K562 (cell line): ENCODE data around the gene PSMC3IP. TPM values are rescaled to one million over a fixed set of nuclear protein-coding genes. Genes with fewer than 3 reads are reported as not detected.

Source experiments
- C11orf30 ChIP-seq: fragments of 450-650 bp; IDR thresholded peaks from 2 replicates; pipeline ENCODE4 v1.6.1; 2016; ENCODE audit warnings: low read depth, mild to moderate bottlenecking
- CCAR2 ChIP-seq: fragments of 200-400 bp; formaldehyde crosslinking; IDR thresholded peaks from 2 replicates; pipeline ENCODE4 v1.6.1; 2017; ENCODE audit warnings: mild to moderate bottlenecking, low read depth, low read length
- CCNT2 ChIP-seq: IDR thresholded peaks from 2 replicates; pipeline ENCODE4 v1.6.1; 2011; ENCODE audit warnings: borderline replicate concordance, low read depth, mild to moderate bottlenecking, moderate library complexity, mixed read lengths, low read length; ENCODE audit not compliant: insufficient read length; ENCODE audit errors: extremely low read depth
- DMBX1 ChIP-seq: fragments of 250-450 bp; sonication (Bioruptor Pico); IDR thresholded peaks from 2 replicates; pipeline ENCODE4 v1.8.0; 2022; ENCODE audit warnings: inconsistent platforms, mild to moderate bottlenecking, moderate library complexity, borderline replicate concordance
- KDM2B ChIP-seq: fragments of 250-450 bp; sonication (Bioruptor Pico); IDR thresholded peaks from 2 replicates; pipeline ENCODE4 v1.8.0; 2021; ENCODE audit warnings: mild to moderate bottlenecking, moderate library complexity
- MTA1 ChIP-seq: fragments of 450-650 bp; IDR thresholded peaks from 2 replicates; pipeline ENCODE4 v1.6.1; 2017; ENCODE audit warnings: borderline replicate concordance
- NCOA1 ChIP-seq: fragments of 450-650 bp; IDR thresholded peaks from 2 replicates; pipeline ENCODE4 v1.6.1; 2016; ENCODE audit warnings: low read depth
- NR2C1 ChIP-seq, 2 experiments: fragments of 450-650 bp; IDR thresholded peaks; 2 replicates each; pipeline ENCODE4 v1.6.1; 2017; ENCODE audit warnings: mild to moderate bottlenecking in 2 of 2, antibody characterized with exemption in 1 of 2, inconsistent platforms in 1 of 2, missing compliant biosample characterization in 1 of 2, missing genetic modification characterization in 1 of 2
- PHB2 ChIP-seq: fragments of 450-650 bp; IDR thresholded peaks from 2 replicates; pipeline ENCODE4 v1.6.1; 2017; ENCODE audit warnings: low read depth
- PURB ChIP-seq: sonication (generic); formaldehyde crosslinking; IDR thresholded peaks from 2 replicates; pipeline ENCODE4 v1.9.0; 2021; ENCODE audit warnings: low read depth, mild to moderate bottlenecking, missing genetic modification reagents
- SAFB2 ChIP-seq: fragments of 200-400 bp; formaldehyde crosslinking; IDR thresholded peaks from 2 replicates; pipeline ENCODE4 v1.6.1; 2018; ENCODE audit warnings: borderline replicate concordance, low read length, low read depth, moderate library complexity; ENCODE audit not compliant: severe bottlenecking
- TCF7 ChIP-seq: sonication (generic); IDR thresholded peaks from 2 replicates; pipeline ENCODE4 v1.6.1; 2016; ENCODE audit warnings: antibody characterized with exemption, borderline replicate concordance
- polyA plus RNA-seq, 8 experiments: library from polyadenylated mRNA; depleted of rRNA in 4 of 8; stranded (reverse) in 5 of 8; unstranded in 3 of 8; fragments of >200 nt; fragmentation: Nextera tagmentation in 2 of 8; fragmentation: Illumina TruSeq in 1 of 8; extraction: Ambion mirVana in 2 of 8; extraction: Trizol in 1 of 8; gene quantifications; 2 replicates each; pipeline versions ENCODE4 v1.2.1 to v1.2.3, GENCODE V29; 2011 to 2014; ENCODE audit warnings: inconsistent platforms in 1 of 8, missing spikeins in 1 of 8
- total RNA-seq, 7 experiments: library from RNA; depleted of rRNA in 6 of 7; stranded (reverse); fragments of >200 nt in 6 of 7; fragmentation: Illumina TruSeq in 2 of 7; extraction: Trizol in 2 of 7; gene quantifications; 2 replicates each; pipeline versions ENCODE4 v1.2.1 to v1.2.3, GENCODE V29; 2011 to 2021; ENCODE audit warnings: low replicate concordance in 1 of 7
- TF ChIP-seq, protein P1 (sequence below): fragments of 450-650 bp; IDR thresholded peaks from 2 replicates; pipeline ENCODE4 v1.6.1; 2017; ENCODE audit warnings: antibody characterized with exemption, mild to moderate bottlenecking
- TF ChIP-seq, protein P2 (sequence below): fragments of 450-650 bp; IDR thresholded peaks from 2 replicates; pipeline ENCODE4 v1.6.1; 2016; ENCODE audit warnings: low read depth

The PSMC3IP gene
- total and polyA plus RNA-seq, 9 of the 15 experiments (the other 6 are each of a cell fraction or from before 2014, with no cell fraction given): 13.8 to 65.6 (median 32.8) TPM

DNA sequence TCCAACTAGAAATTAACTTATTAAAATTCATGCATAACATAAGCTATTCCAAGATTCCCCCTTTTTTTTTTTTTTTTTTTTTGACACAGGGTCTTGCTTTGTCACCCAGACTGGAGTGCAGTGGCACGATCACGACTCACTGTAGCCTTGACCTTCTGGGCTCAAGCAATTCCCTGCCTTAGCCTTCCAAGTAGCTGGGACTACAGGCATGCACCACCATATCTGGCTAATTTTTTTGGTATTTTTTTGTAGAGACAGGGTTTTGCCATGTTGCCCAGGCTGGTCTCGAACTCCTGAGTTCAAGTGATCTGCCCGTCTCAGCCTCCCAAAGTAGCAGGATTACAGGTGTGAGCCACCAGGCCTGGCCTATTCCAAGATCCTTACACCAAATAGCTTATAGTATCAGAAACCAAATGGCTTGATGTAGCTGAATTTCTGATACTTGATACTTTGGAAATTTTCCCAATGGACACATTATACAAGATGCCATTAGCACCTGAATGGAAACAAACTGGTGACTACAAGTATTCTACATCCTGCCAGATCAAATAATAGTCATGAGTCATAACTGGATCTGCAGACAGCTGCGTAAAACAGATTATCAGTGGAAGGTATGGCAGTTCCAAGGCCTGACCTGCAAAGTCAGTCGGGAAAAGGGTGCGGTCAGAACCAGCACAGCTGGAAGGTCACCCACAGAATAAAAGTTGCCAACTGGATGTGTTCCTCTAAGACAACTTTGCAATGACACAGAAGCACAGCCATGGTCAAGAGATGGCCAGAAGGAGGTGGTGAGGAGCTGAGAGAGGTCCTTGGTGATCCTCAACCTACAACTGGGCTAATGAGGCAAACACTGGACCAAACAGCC, 46.4 kb upstream of the PSMC3IP start (continued):
- TF ChIP-seq MTA1: no peak; the same call in 1 of the 2 replicates
- TF ChIP-seq PURB (CRISPR knock-in tag): no peak
- no peak for TF ChIP-seq PHB2
- no peak for TF ChIP-seq SAFB2
- peak; percentile 56 for TF ChIP-seq NR2C1 (IDR thresholded peaks at IDR 0.05)
- TF ChIP-seq NR2C1 (tag; IDR thresholded peaks at IDR 0.05): 0 out of 2 replicates have a peak, but pooled peaks have one; percentile 24
- TF ChIP-seq, protein P1, sequence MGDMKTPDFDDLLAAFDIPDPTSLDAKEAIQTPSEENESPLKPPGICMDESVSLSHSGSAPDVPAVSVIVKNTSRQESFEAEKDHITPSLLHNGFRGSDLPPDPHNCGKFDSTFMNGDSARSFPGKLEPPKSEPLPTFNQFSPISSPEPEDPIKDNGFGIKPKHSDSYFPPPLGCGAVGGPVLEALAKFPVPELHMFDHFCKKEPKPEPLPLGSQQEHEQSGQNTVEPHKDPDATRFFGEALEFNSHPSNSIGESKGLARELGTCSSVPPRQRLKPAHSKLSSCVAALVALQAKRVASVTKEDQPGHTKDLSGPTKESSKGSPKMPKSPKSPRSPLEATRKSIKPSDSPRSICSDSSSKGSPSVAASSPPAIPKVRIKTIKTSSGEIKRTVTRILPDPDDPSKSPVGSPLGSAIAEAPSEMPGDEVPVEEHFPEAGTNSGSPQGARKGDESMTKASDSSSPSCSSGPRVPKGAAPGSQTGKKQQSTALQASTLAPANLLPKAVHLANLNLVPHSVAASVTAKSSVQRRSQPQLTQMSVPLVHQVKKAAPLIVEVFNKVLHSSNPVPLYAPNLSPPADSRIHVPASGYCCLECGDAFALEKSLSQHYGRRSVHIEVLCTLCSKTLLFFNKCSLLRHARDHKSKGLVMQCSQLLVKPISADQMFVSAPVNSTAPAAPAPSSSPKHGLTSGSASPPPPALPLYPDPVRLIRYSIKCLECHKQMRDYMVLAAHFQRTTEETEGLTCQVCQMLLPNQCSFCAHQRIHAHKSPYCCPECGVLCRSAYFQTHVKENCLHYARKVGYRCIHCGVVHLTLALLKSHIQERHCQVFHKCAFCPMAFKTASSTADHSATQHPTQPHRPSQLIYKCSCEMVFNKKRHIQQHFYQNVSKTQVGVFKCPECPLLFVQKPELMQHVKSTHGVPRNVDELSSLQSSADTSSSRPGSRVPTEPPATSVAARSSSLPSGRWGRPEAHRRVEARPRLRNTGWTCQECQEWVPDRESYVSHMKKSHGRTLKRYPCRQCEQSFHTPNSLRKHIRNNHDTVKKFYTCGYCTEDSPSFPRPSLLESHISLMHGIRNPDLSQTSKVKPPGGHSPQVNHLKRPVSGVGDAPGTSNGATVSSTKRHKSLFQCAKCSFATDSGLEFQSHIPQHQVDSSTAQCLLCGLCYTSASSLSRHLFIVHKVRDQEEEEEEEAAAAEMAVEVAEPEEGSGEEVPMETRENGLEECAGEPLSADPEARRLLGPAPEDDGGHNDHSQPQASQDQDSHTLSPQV: peak; percentile 88
- TF ChIP-seq NCOA1: peak; percentile 64; the same call in 1 of the 2 replicates
- TF ChIP-seq C11orf30: peak; percentile 62
- TF ChIP-seq, protein P2, sequence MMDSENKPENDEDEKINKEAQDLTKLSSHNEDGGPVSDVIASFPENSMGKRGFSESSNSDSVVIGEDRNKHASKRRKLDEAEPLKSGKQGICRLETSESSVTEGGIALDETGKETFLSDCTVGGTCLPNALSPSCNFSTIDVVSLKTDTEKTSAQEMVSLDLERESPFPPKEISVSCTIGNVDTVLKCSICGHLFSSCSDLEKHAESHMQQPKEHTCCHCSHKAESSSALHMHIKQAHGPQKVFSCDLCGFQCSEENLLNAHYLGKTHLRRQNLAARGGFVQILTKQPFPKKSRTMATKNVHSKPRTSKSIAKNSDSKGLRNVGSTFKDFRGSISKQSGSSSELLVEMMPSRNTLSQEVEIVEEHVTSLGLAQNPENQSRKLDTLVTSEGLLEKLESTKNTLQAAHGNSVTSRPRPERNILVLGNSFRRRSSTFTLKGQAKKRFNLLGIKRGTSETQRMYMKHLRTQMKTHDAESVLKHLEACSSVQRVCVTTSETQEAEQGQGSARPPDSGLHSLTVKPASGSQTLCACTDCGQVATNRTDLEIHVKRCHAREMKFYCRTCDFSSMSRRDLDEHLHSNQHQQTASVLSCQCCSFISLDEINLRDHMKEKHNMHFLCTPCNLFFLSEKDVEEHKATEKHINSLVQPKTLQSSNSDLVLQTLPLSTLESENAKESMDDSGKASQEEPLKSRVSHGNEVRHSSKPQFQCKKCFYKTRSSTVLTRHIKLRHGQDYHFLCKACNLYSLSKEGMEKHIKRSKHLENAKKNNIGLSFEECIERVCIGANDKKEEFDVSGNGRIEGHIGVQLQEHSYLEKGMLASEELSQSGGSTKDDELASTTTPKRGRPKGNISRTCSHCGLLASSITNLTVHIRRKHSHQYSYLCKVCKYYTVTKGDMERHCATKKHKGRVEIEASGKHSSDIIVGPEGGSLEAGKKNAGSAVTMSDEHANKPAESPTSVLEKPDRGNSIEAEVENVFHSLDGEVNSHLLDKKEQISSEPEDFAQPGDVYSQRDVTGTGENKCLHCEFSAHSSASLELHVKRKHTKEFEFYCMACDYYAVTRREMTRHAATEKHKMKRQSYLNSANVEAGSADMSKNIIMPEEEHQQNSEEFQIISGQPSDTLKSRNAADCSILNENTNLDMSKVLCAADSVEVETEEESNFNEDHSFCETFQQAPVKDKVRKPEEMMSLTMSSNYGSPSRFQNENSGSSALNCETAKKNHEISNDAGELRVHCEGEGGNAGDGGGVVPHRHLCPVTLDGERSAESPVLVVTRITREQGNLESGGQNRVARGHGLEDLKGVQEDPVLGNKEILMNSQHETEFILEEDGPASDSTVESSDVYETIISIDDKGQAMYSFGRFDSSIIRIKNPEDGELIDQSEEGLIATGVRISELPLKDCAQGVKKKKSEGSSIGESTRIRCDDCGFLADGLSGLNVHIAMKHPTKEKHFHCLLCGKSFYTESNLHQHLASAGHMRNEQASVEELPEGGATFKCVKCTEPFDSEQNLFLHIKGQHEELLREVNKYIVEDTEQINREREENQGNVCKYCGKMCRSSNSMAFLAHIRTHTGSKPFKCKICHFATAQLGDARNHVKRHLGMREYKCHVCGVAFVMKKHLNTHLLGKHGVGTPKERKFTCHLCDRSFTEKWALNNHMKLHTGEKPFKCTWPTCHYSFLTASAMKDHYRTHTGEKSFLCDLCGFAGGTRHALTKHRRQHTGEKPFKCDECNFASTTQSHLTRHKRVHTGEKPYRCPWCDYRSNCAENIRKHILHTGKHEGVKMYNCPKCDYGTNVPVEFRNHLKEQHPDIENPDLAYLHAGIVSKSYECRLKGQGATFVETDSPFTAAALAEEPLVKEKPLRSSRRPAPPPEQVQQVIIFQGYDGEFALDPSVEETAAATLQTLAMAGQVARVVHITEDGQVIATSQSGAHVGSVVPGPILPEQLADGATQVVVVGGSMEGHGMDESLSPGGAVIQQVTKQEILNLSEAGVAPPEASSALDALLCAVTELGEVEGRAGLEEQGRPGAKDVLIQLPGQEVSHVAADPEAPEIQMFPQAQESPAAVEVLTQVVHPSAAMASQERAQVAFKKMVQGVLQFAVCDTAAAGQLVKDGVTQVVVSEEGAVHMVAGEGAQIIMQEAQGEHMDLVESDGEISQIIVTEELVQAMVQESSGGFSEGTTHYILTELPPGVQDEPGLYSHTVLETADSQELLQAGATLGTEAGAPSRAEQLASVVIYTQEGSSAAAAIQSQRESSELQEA: no peak
- peak; percentile 21 for TF ChIP-seq CCNT2
- peak; percentile 80 for TF ChIP-seq DMBX1 (CRISPR knock-in tag)
- TF ChIP-seq CCAR2: no peak
- TF ChIP-seq TCF7: peak; percentile 83; the same call in 1 of the 2 replicates
- TF ChIP-seq KDM2B (CRISPR knock-in tag): 0 out of 2 replicates have a peak, but pooled peaks have one; percentile 37
